Lung (tissue), 12 donors: ENCODE data around the gene FAM222B. TPM values are rescaled to one million over a fixed set of nuclear protein-coding genes. Genes with fewer than 3 reads are reported as not detected.
A peak's percentile ranks its signal among the peaks of the same experiment; 100 is the strongest.

Source experiments
- ATAC-seq: fragments of 200-7000 bp; cut with Tn5 transposase; one replicate; pipeline ENCODE4 v1.9.1; 2020; ENCODE audit warnings: moderate number of reproducible peaks; ENCODE audit not compliant: insufficient read depth, low FRiP score
- DNase-seq, 3 donors: peaks; one replicate each; pipeline ENCODE4 v3.0.0-alpha.2; 2013 to 2017
- H3K27ac ChIP-seq, 2 donors: one replicate each; pipeline ENCODE4 v1.5.1; 2013; ENCODE audit warnings: mild to moderate bottlenecking in 2 of 2, moderate library complexity in 2 of 2, control low read depth in 1 of 2, inconsistent platforms in 1 of 2, low read depth in 1 of 2, low read length in 1 of 2
- H3K27me3 ChIP-seq, 3 donors: one replicate each; pipeline ENCODE4 v1.5.1; 2013; ENCODE audit warnings: low read length in 2 of 3; ENCODE audit not compliant: control insufficient read depth in 3 of 3, insufficient read depth in 3 of 3
- H3K36me3 ChIP-seq, 4 donors: one replicate each; pipeline ENCODE4 v1.5.1; 2013; ENCODE audit warnings: low read length in 4 of 4, mild to moderate bottlenecking in 1 of 4, moderate library complexity in 1 of 4; ENCODE audit not compliant: control insufficient read depth in 4 of 4, insufficient read depth in 4 of 4
- H3K4me1 ChIP-seq, 5 donors: one replicate each; pipeline ENCODE4 v1.5.1; 2013; ENCODE audit warnings: low read length in 5 of 5, mild to moderate bottlenecking in 2 of 5, moderate library complexity in 1 of 5; ENCODE audit not compliant: control insufficient read depth in 5 of 5, insufficient read depth in 5 of 5
- H3K4me3 ChIP-seq: one replicate; pipeline ENCODE4 v1.5.1; 2013; ENCODE audit warnings: mild to moderate bottlenecking, control low read depth, moderate library complexity
- H3K9ac ChIP-seq, 2 donors: one replicate each; pipeline ENCODE4 v1.5.1; 2013; ENCODE audit warnings: low read length in 2 of 2, control low read depth in 1 of 2; ENCODE audit not compliant: insufficient read depth in 1 of 2
- H3K9me3 ChIP-seq, 4 donors: one replicate each; pipeline ENCODE4 v1.5.1; 2013; ENCODE audit warnings: low read length in 3 of 4, mild to moderate bottlenecking in 1 of 4, moderate library complexity in 1 of 4; ENCODE audit not compliant: control insufficient read depth in 4 of 4, insufficient read depth in 3 of 4
- CTCF ChIP-seq: IDR thresholded peaks from 2 replicates; pipeline ENCODE4 v1.5.1; 2012; ENCODE audit warnings: mild to moderate bottlenecking; ENCODE audit errors: control extremely low read depth, extremely low read depth
- WGBS, 2 donors: extraction: QIAGEN DNeasy Blood & Tissue Kit; methylation state at CpG; one replicate each; pipeline ENCODE4 v1.1.7; 2013; 5-methylcytosine and 5-hydroxymethylcytosine counted together
- polyA plus RNA-seq, 2 donors: library from polyadenylated mRNA; stranded (reverse); fragments of 200-250 nt; gene quantifications; one replicate each; pipeline ENCODE4 v1.2.1, GENCODE V29; 2013
- total RNA-seq, 2 donors: library from RNA; depleted of rRNA in 1 of 2; stranded (reverse); fragments of >200 nt in 1 of 2; gene quantifications; one replicate each; pipeline ENCODE4 v1.2.1, GENCODE V29; 2014 to 2021
- donor health status: control.
- donor health status: control.
- donor health status: Bipolar disorder and iron deficiency.
- donor health status: healthy.
- donor health status: DM: yes; HTN: yes; CAD: no.

Gene FAM222B
- total and polyA plus RNA-seq, 4 donors = 8.3 to 17.7 (median 9.2) TPM

- no peak overlapping the region for H3K9ac ChIP-seq
- ATAC-seq = no peak
- WGBS, 2 donors = 89 to 90% methylated on average over 13 of the region's 13 CpGs
These were observed 23.6 kb upstream of the FAM222B start for GRCh38 chr17:28865946-28866752.

GRCh38 chr17:28864991-28865849, 22.6 kb upstream of the FAM222B start:
- TF ChIP-seq CTCF = no peak
- ATAC-seq = no peak
- 68 to 77% methylated on average over 11 of the region's 11 CpGs for WGBS, 2 donors
- H3K4me3 ChIP-seq = no peak overlapping the region
- peaks cover 0 to 12% (median 6%) of the 10 kb centered on the region in 4 donors for H3K36me3 ChIP-seq
- H3K9ac ChIP-seq = no peak overlapping the region
- DNase-seq = no peak
- H3K27ac ChIP-seq = peak overlapping the region in 1 of 2 donors; percentile 74
- no peaks in the 10 kb centered on the region for H3K27me3 ChIP-seq
- H3K4me1 ChIP-seq = no peaks in the 10 kb centered on the region
- no peaks in the 10 kb centered on the region for H3K9me3 ChIP-seq

More at GRCh38 chr17:28865946-28866752, 23.6 kb upstream of the FAM222B start:
- DNase-seq = no peak
- H3K27me3 ChIP-seq = no peaks in the 10 kb centered on the region
- no peaks in the 10 kb centered on the region for H3K4me1 ChIP-seq
- no peaks in the 10 kb centered on the region for H3K9me3 ChIP-seq
- no peak for TF ChIP-seq CTCF
- peaks cover 0 to 6% (median 2%) of the 10 kb centered on the region in 4 donors for H3K36me3 ChIP-seq
- H3K27ac ChIP-seq = no peak overlapping the region
- H3K4me3 ChIP-seq = no peak overlapping the region

GRCh38 chr17:28863953-28864352, 21.4 kb upstream of the FAM222B start:
- ATAC-seq (no peak), DNase-seq (no peak)
- Histone ChIP-seq H3K4me1 (no peaks in the 10 kb centered on the region), H3K36me3 (peaks cover 0 to 15% (median 10%) of the 10 kb centered on the region in 4 donors), H3K9ac (no peak overlapping the region), H3K27me3 (no peaks in the 10 kb centered on the region), H3K4me3 (no peak overlapping the region), H3K27ac (no peak overlapping the region), H3K9me3 (no peaks in the 10 kb centered on the region)
- TF ChIP-seq CTCF = no peak
- WGBS, 2 donors = 96 to 100% methylated on average over 1 of the region's 1 CpG
